ENCODE measurements around the gene ATG2B. TPM values are rescaled to one million over a fixed set of nuclear protein-coding genes. Genes with fewer than 3 reads are reported as not detected.

The ATG2B gene
- polyA plus RNA-seq, 3 donors: 0.94 to 6.7 (median 1.3) TPM

- no peaks in the 10 kb centered on the region for H3K79me2 ChIP-seq (ENCODE audit: insufficient read depth, low read length)
- H3K27ac ChIP-seq (ENCODE audit: low read depth in 1 of 2, low read length in 2 of 2): no peak overlapping the region
- DNase-seq: no peak
- no peaks in the 10 kb centered on the region for H3K36me3 ChIP-seq (replicated peaks in 1 of 2; ENCODE audit: control insufficient read depth in 1 of 2, insufficient read depth in 2 of 2, low read length in 2 of 2)
- H3K4me2 ChIP-seq (replicated peaks; ENCODE audit: extremely low read depth, low read length, poor library complexity, severe bottlenecking): no peak overlapping the region
- Mint-ChIP-seq H3K27me3 (ENCODE audit: low read depth in 3 of 3) (peaks cover 3 to 33% (median 12%) of the 10 kb centered on the region in 3 donors), H3K9me3 (peaks cover 0 to 8% (median 0%) of the 10 kb centered on the region in 7 donors), H3K4me1 (no peaks in the 10 kb centered on the region), H3K27ac (no peak overlapping the region), H3K36me3 (no peaks in the 10 kb centered on the region), H3K4me3 (no peak overlapping the region)
- no peak overlapping the region for H2AFZ ChIP-seq (ENCODE audit: insufficient read depth, low read depth, low read length, poor library complexity, severe bottlenecking)
- no peaks in the 10 kb centered on the region for H4K20me1 ChIP-seq (ENCODE audit: insufficient read depth, low read length)
- intact Hi-C loops (cut with micrococcal nuclease): no loop called here
- WGBS (ENCODE audit: insufficient coverage): no CpG with 5 or more reads among the region's 4 CpGs
- H3K9ac ChIP-seq (ENCODE audit: insufficient read depth, low read length, poor library complexity, severe bottlenecking): no peak overlapping the region
- no peak for TF ChIP-seq CTCF (IDR thresholded peaks at IDR 0.05)
- H3K27me3 ChIP-seq (ENCODE audit: control insufficient read depth in 2 of 2, insufficient read depth in 2 of 2, low read length in 2 of 2): no peaks in the 10 kb centered on the region
- no peak overlapping the region for H3K4me3 ChIP-seq (replicated peaks in 1 of 3; ENCODE audit: low read depth in 2 of 3, low read length in 3 of 3)
- H3K4me1 ChIP-seq (ENCODE audit: control insufficient read depth in 1 of 2, insufficient read depth in 2 of 2, low read length in 2 of 2): no peaks in the 10 kb centered on the region
- H3K9me3 ChIP-seq (replicated peaks in 1 of 2; ENCODE audit: control insufficient read depth in 1 of 2, insufficient read depth in 1 of 2, low read length in 2 of 2): no peaks in the 10 kb centered on the region
Measured at GRCh38 chr14:96256407-96256806, 106.7 kb downstream of the ATG2B start.

GRCh38 chr14:96255501-96256366 is 107.4 kb downstream of the ATG2B start, which contains the start of gene BDKRB1:
Gene BDKRB1 (plus strand): TSS chr14:96256210. CDS start chr14:96263683, 7,473 bp downstream.
- TF ChIP-seq CTCF (IDR thresholded peaks at IDR 0.05): no peak
- Histone ChIP-seq H3K9me3 (replicated peaks in 1 of 2; ENCODE audit: control insufficient read depth in 1 of 2, insufficient read depth in 1 of 2, low read length in 2 of 2) (no peaks in the 10 kb centered on the region), H3K27ac (ENCODE audit: low read depth in 1 of 2, low read length in 2 of 2) (no peak within 1 kb of the TSS), H3K27me3 (ENCODE audit: control insufficient read depth in 2 of 2, insufficient read depth in 2 of 2, low read length in 2 of 2) (no peaks in the 10 kb centered on the region), H4K20me1 (ENCODE audit: insufficient read depth, low read length) (no peaks in the 10 kb centered on the region), H3K36me3 (replicated peaks in 1 of 2; ENCODE audit: control insufficient read depth in 1 of 2, insufficient read depth in 2 of 2, low read length in 2 of 2) (no peaks in the 10 kb centered on the region), H3K79me2 (ENCODE audit: insufficient read depth, low read length) (no peaks in the 10 kb centered on the region), H3K4me1 (ENCODE audit: control insufficient read depth in 1 of 2, insufficient read depth in 2 of 2, low read length in 2 of 2) (no peaks in the 10 kb centered on the region), H3K4me3 (replicated peaks in 1 of 3; ENCODE audit: low read depth in 2 of 3, low read length in 3 of 3) (no peak within 1 kb of the TSS), H3K9ac (ENCODE audit: insufficient read depth, low read length, poor library complexity, severe bottlenecking) (no peak within 1 kb of the TSS), H3K4me2 (replicated peaks; ENCODE audit: extremely low read depth, low read length, poor library complexity, severe bottlenecking) (no peak within 1 kb of the TSS), H2AFZ (ENCODE audit: insufficient read depth, low read depth, low read length, poor library complexity, severe bottlenecking) (no peak within 1 kb of the TSS)
- no peak within 1 kb of the TSS for H3K27ac Mint-ChIP-seq
- no peaks in the 10 kb centered on the region for H3K4me1 Mint-ChIP-seq
- intact Hi-C loops (cut with micrococcal nuclease): no loop called here
- WGBS (ENCODE audit: insufficient coverage): 90% methylated on average over 5 of the region's 12 CpGs
- H3K36me3 Mint-ChIP-seq: no peaks in the 10 kb centered on the region
- H3K4me3 Mint-ChIP-seq: no peak within 1 kb of the TSS
- peaks cover 0 to 6% (median 0%) of the 10 kb centered on the region in 7 donors for H3K9me3 Mint-ChIP-seq
- no peak for DNase-seq
- H3K27me3 Mint-ChIP-seq (ENCODE audit: low read depth in 3 of 3): peaks cover 3 to 29% (median 13%) of the 10 kb centered on the region in 3 donors
